ENCODE results near the gene CACFD1.

CACFD1 gene

DNA sequence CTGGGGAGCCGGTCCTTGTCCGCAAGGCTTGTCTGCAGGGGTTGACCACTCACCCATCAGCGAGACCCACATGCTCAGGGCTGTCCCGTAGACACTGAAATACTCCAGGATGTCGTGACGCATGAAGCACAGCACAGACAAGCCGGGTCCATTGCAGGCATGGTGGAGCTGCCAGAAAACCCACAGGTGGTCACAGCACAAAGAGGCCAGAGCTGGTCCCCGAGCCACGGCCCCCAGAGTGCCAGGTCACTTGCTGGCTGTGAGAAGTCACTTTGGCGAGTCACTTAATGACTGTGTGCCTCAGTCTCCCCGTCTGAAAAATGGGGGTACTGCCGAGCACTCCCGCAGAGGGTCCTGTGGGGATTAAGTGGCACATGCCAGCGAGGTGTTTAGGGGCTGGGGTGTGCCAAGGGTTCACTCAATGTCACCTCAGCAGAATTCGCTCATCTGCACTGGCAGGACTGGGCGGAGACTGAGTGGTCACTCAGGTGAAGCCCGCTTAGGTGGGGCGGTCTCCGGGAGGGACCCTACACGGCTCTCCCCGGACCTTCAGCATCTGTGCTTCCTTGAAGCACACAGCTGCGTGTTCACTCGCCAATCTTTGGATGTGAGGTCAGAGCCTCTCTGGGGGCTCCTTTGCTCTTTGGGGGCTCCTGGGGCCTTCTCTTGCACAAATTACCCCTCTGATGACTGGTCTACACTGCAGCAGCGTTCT, 60.5 kb downstream of the CACFD1 start:
- no peak for DNase-seq
